Astrocyte of the cerebellum (primary cell): Measurements from ENCODE around the gene TCP11L2.

Experiments
- DNase-seq: peaks from one replicate; pipeline ENCODE4 v3.0.0-alpha.2; 2011; ENCODE audit warnings: low read depth
- H3K4me3 ChIP-seq: 2 replicates; pipeline ENCODE4 v1.5.1; 2011; ENCODE audit warnings: mild to moderate bottlenecking, low read depth, low read length, moderate library complexity
- CTCF ChIP-seq: IDR thresholded peaks from 2 replicates; pipeline ENCODE4 v1.5.1; 2012; ENCODE audit warnings: low read length, low read depth, moderate library complexity, mild to moderate bottlenecking; ENCODE audit errors: missing control alignments
- in situ Hi-C: cut with HindIII; loops from 2 replicates; pipeline ENCODE4 v1.10.0; 2017; ENCODE audit warnings: low sequenced_read_pairs

Gene TCP11L2

DNA sequence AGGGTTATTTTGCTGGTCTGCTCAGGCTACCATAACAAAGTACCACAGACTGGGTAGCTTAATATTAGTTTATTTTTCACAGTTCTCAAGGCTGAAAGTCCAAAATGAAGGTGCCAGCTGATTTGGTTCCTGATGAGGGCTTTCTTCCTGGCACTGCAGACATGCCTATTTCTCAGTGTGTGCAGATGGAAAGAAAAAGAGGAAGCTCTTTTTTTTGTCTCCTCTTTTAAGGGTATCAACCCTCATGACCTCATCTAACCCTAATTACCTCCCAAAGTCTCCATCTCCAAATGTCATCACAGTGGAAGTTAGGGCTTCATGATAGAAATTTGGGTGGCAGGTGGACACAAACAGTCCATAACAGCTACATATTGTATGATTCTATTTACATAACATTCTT, 30.0 kb downstream of the TCP11L2 start:
- TF ChIP-seq CTCF: no peak
- no peak overlapping the region for H3K4me3 ChIP-seq
- DNase-seq: no peak
- in situ Hi-C loops: no loop called here

- no peak for DNase-seq
- no peak for TF ChIP-seq CTCF
- H3K4me3 ChIP-seq: no peak overlapping the region
- in situ Hi-C loops: no loop called here
Observed at GRCh38 chr12:106333010-106333409, 30.5 kb downstream of the TCP11L2 start.

GRCh38 chr12:106333756-106334155, 31.2 kb downstream of the TCP11L2 start:
- in situ Hi-C loops: no loop called here
- TF ChIP-seq CTCF: no peak
- H3K4me3 ChIP-seq: no peak overlapping the region
- DNase-seq: no peak

GRCh38 chr12:106341086-106341877, 38.7 kb downstream of the TCP11L2 start:
- no peak for TF ChIP-seq CTCF
- H3K4me3 ChIP-seq: no peak overlapping the region
- in situ Hi-C loops: no loop called here
- no peak for DNase-seq

DNA sequence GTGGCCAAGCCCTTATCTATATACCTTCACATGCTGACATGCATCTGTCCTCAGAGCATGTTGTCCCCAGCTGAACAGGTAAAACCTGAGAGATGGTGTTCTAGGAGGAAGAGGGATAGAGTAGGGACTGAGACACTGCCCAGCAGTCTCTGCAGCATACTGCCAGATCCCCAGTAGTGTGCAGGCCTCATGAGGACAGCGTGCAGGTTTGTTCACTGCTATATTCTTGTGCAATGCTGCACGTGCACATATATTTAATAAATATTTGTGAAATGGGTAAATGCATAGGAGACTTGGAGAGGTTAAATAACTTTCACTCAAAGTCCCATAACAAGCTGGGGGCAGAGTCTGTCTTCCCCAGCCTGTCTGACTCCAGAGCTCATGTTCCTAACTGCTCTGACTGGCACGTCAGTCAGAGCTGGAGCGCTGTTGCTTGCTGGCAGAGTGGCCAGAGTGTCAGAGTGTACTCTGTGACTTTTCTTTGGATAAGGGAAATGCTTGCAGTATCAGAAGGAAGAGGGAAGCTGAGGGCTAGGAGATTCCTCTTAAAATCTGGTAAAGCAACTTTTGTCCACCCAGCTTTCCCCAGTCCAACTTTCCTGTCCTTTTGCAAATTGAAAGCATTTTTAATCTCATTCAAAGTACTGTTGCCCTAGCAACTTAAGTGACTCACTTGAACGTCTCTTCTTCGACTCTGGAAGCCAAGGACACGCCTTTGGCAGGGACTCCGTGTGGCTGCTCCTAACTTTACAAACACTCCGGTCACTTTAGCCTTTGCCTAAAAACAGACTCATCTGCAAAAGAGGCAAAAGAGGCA, 40.1 kb downstream of the TCP11L2 start:
- in situ Hi-C loops: no loop called here
- no peak overlapping the region for H3K4me3 ChIP-seq
- no peak for TF ChIP-seq CTCF
- peak; percentile 19 for DNase-seq

DNA sequence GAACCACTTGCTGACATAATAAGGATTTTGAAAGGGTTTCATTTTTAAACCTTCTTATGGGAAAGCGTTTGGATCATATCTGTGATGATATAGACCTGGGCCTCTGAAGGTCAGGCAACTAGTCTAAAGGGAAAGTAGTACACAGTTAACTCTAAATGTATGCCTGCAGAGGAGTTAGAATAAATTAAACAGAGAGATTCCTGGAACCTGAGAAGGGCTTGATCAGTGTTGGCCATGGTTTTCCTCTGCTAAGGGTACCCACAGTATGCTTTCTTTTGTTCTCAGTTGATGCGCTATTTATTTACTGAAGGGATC, 40.6 kb downstream of the TCP11L2 start:
- no peak overlapping the region for H3K4me3 ChIP-seq
- DNase-seq: no peak
- in situ Hi-C loops: no loop called here
- TF ChIP-seq CTCF: no peak
